Mesenchymal stem cell (in vitro differentiated cells and primary cell): ENCODE data around the gene FGF11.

ENCODE experiments used
- DNase-seq: peaks from one replicate; pipeline ENCODE4 v3.0.0-alpha.2; 2013
- H2AFZ ChIP-seq: one replicate; pipeline ENCODE4 v1.6.1; 2013; ENCODE audit warnings: low read depth, mild to moderate bottlenecking, control low read depth, inconsistent platforms, low read length, moderate library complexity
- H2AK5ac ChIP-seq: 2 replicates; pipeline ENCODE4 v1.6.1; 2013; ENCODE audit warnings: low read length, moderate library complexity, mild to moderate bottlenecking, inconsistent platforms; ENCODE audit not compliant: severe bottlenecking
- H2BK120ac ChIP-seq: one replicate; pipeline ENCODE4 v1.6.1; 2013; ENCODE audit warnings: low read depth, mild to moderate bottlenecking, inconsistent platforms, low read length, moderate library complexity
- H2BK12ac ChIP-seq, 2 experiments: one replicate each; pipeline ENCODE4 v1.6.1; 2013; ENCODE audit warnings: inconsistent platforms in 2 of 2, low read length in 2 of 2, mild to moderate bottlenecking in 2 of 2, moderate library complexity in 2 of 2, control low read depth in 1 of 2
- H2BK15ac ChIP-seq: one replicate; pipeline ENCODE4 v1.6.1; 2013; ENCODE audit warnings: mild to moderate bottlenecking, low read depth, inconsistent platforms; ENCODE audit not compliant: poor library complexity, severe bottlenecking
- H2BK5ac ChIP-seq: 2 replicates; pipeline ENCODE4 v1.6.1; 2013; ENCODE audit warnings: low read depth, mild to moderate bottlenecking, low read length, control low read depth, inconsistent platforms; ENCODE audit not compliant: poor library complexity, severe bottlenecking
- H3K14ac ChIP-seq, 2 experiments: one replicate each; pipeline ENCODE4 v1.6.1; 2013; ENCODE audit warnings: inconsistent platforms in 2 of 2, low read length in 2 of 2, control low read depth in 1 of 2, mild to moderate bottlenecking in 1 of 2, moderate library complexity in 1 of 2
- H3K18ac ChIP-seq, 2 experiments: one replicate each; pipeline ENCODE4 v1.6.1; 2013; ENCODE audit warnings: inconsistent platforms in 2 of 2, low read length in 2 of 2, control low read depth in 1 of 2, low read depth in 1 of 2, mild to moderate bottlenecking in 1 of 2
- H3K23ac ChIP-seq, 2 experiments: one replicate each; pipeline ENCODE4 v1.6.1; 2013; ENCODE audit warnings: inconsistent platforms in 2 of 2, low read length in 2 of 2, mild to moderate bottlenecking in 2 of 2, moderate library complexity in 2 of 2, control low read depth in 1 of 2
- H3K27ac ChIP-seq: 2 replicates; pipeline ENCODE4 v1.5.1; 2013; ENCODE audit warnings: mild to moderate bottlenecking, moderate library complexity, low read length, control low read depth, inconsistent platforms; ENCODE audit not compliant: poor library complexity, severe bottlenecking
- H3K27me3 ChIP-seq, 2 experiments: 2 replicates each; pipeline versions ENCODE4 v1.6.1 to v1.7.0; 2013; ENCODE audit warnings: low read length in 2 of 2, mild to moderate bottlenecking in 2 of 2, moderate library complexity in 2 of 2, control low read depth in 1 of 2, inconsistent platforms in 1 of 2; ENCODE audit not compliant: control insufficient read depth in 1 of 2, insufficient read depth in 1 of 2
- H3K36me3 ChIP-seq, 2 experiments: 2 replicates each; pipeline versions ENCODE4 v1.6.1 to v1.7.0; 2013; ENCODE audit warnings: low read length in 2 of 2, control low read depth in 1 of 2, inconsistent platforms in 1 of 2, low read depth in 1 of 2, mild to moderate bottlenecking in 1 of 2; ENCODE audit not compliant: insufficient read depth in 2 of 2, control insufficient read depth in 1 of 2
- H3K4ac ChIP-seq, 2 experiments: one replicate each; pipeline ENCODE4 v1.6.1; 2013; ENCODE audit warnings: inconsistent platforms in 2 of 2, low read length in 2 of 2, mild to moderate bottlenecking in 2 of 2, moderate library complexity in 2 of 2, control low read depth in 1 of 2, low read depth in 1 of 2
- H3K4me1 ChIP-seq: 2 replicates; pipeline ENCODE4 v1.6.1; 2013; ENCODE audit warnings: low read depth, low read length, control low read depth; ENCODE audit not compliant: control insufficient read depth, insufficient read depth
- H3K4me2 ChIP-seq: 2 replicates; pipeline ENCODE4 v1.6.1; 2013; ENCODE audit warnings: low read length, mild to moderate bottlenecking, inconsistent platforms; ENCODE audit not compliant: poor library complexity, severe bottlenecking
- H3K4me3 ChIP-seq, 2 experiments: 2 replicates each; pipeline versions ENCODE4 v1.5.1 to v1.7.0; 2013; ENCODE audit warnings: low read length in 2 of 2, mild to moderate bottlenecking in 2 of 2, control low read depth in 1 of 2, low read depth in 1 of 2; ENCODE audit not compliant: insufficient read depth in 1 of 2
- H3K79me1 ChIP-seq: replicated peaks from 2 replicates; pipeline ENCODE4 v1.6.1; 2013; ENCODE audit warnings: mild to moderate bottlenecking, control low read depth, low read length, inconsistent platforms; ENCODE audit not compliant: poor library complexity, severe bottlenecking
- H3K9ac ChIP-seq: 2 replicates; pipeline ENCODE4 v1.7.0; 2013; ENCODE audit warnings: mild to moderate bottlenecking, low read length, moderate library complexity
- H3K9me3 ChIP-seq: 2 replicates; pipeline ENCODE4 v1.7.0; 2013; ENCODE audit warnings: mild to moderate bottlenecking, low read length; ENCODE audit not compliant: control insufficient read depth
- H4K8ac ChIP-seq: one replicate; pipeline ENCODE4 v1.6.1; 2013; ENCODE audit warnings: inconsistent platforms, mild to moderate bottlenecking, low read length, moderate library complexity
- H4K91ac ChIP-seq: one replicate; pipeline ENCODE4 v1.6.1; 2013; ENCODE audit warnings: mild to moderate bottlenecking, low read length, inconsistent platforms
- WGBS: methylation state at CpG from one replicate; pipeline ENCODE4 v1.1.7; 2013; ENCODE audit warnings: mixed read lengths; 5-methylcytosine and 5-hydroxymethylcytosine counted together

Gene FGF11

GRCh38 chr17:7423679-7424078 is 15.6 kb upstream of the FGF11 start:
- H3K14ac ChIP-seq = no peak overlapping the region
- no peak overlapping the region for H3K9ac ChIP-seq
- H3K36me3 ChIP-seq = peaks cover 0 to 4% of the 10 kb centered on the region in 2 experiments
- no peak for DNase-seq
- H2BK5ac ChIP-seq = no peak overlapping the region
- H3K4me1 ChIP-seq = no peaks in the 10 kb centered on the region
- WGBS = 90% methylated on average over 4 of the region's 4 CpGs
- no peak overlapping the region for H2AK5ac ChIP-seq
- no peak overlapping the region for H3K27ac ChIP-seq
- H3K4me3 ChIP-seq = no peak overlapping the region
- no peak overlapping the region for H3K23ac ChIP-seq
- no peaks in the 10 kb centered on the region for H3K9me3 ChIP-seq
- no peak overlapping the region for H4K91ac ChIP-seq
- no peak overlapping the region for H4K8ac ChIP-seq
- H3K79me1 ChIP-seq = no peaks in the 10 kb centered on the region
- H3K4ac ChIP-seq = no peak overlapping the region
- H2BK120ac ChIP-seq = no peak overlapping the region
- peaks cover 0 to 8% of the 10 kb centered on the region in 2 experiments for H3K27me3 ChIP-seq
- H2BK15ac ChIP-seq = no peak overlapping the region
- no peak overlapping the region for H2BK12ac ChIP-seq
- no peak overlapping the region for H3K18ac ChIP-seq
- H3K4me2 ChIP-seq = no peak overlapping the region
- H2AFZ ChIP-seq = no peak overlapping the region

- Histone ChIP-seq H4K91ac (no peak within 1 kb of the TSS), H3K27ac (no peak within 1 kb of the TSS), H2BK5ac (no peak within 1 kb of the TSS), H3K18ac (no peak within 1 kb of the TSS), H3K4ac (no peak within 1 kb of the TSS), H2BK12ac (no peak within 1 kb of the TSS), H3K4me3 (no peak within 1 kb of the TSS), H3K9ac (no peak within 1 kb of the TSS), H3K27me3 (peaks cover 0 to 8% of the 10 kb centered on the region in 2 experiments), H3K4me1 (no peaks in the 10 kb centered on the region), H3K4me2 (no peak within 1 kb of the TSS), H3K14ac (peak within 1 kb of the TSS in 1 of 2 experiments; percentile 37), H2BK120ac (no peak within 1 kb of the TSS), H4K8ac (no peak within 1 kb of the TSS), H3K9me3 (no peaks in the 10 kb centered on the region), H2BK15ac (no peak within 1 kb of the TSS), H3K36me3 (no peaks in the 10 kb centered on the region), H3K79me1 (no peaks in the 10 kb centered on the region), H2AFZ (no peak within 1 kb of the TSS), H2AK5ac (no peak within 1 kb of the TSS), H3K23ac (peak within 1 kb of the TSS in 1 of 2 experiments; percentile 26)
- no peak for DNase-seq
- WGBS = 87% methylated on average over 6 of the region's 7 CpGs
Measured at GRCh38 chr17:7425316-7425715, 14.0 kb upstream of the FGF11 start, which contains the start of gene SPEM2. TSS of gene SPEM2 (plus strand) at chr17:7425616. CDS start at chr17:7425689, 73 bp downstream.

- no peaks in the 10 kb centered on the region for H3K79me1 ChIP-seq
- H3K23ac ChIP-seq = peak overlapping the region in 1 of 2 experiments; percentile 26
- no peak overlapping the region for H2BK120ac ChIP-seq
- H3K27ac ChIP-seq = no peak overlapping the region
- DNase-seq = no peak
- no peak overlapping the region for H4K91ac ChIP-seq
- H3K4me1 ChIP-seq = no peaks in the 10 kb centered on the region
- no peak overlapping the region for H2AK5ac ChIP-seq
- no peak overlapping the region for H4K8ac ChIP-seq
- 86% methylated on average over 5 of the region's 8 CpGs for WGBS
- no peaks in the 10 kb centered on the region for H3K9me3 ChIP-seq
- peaks cover 0 to 8% of the 10 kb centered on the region in 2 experiments for H3K27me3 ChIP-seq
- H2BK5ac ChIP-seq = no peak overlapping the region
- no peak overlapping the region for H3K9ac ChIP-seq
- H2BK15ac ChIP-seq = no peak overlapping the region
- no peak overlapping the region for H3K4ac ChIP-seq
- H3K14ac ChIP-seq = peak overlapping the region in 1 of 2 experiments; percentile 37
- no peak overlapping the region for H3K4me3 ChIP-seq
- H3K36me3 ChIP-seq = no peaks in the 10 kb centered on the region
- no peak overlapping the region for H2BK12ac ChIP-seq
- H2AFZ ChIP-seq = no peak overlapping the region
- H3K18ac ChIP-seq = no peak overlapping the region
- H3K4me2 ChIP-seq = no peak overlapping the region
Measured at GRCh38 chr17:7425756-7426155, 13.6 kb upstream of the FGF11 start.

DNA sequence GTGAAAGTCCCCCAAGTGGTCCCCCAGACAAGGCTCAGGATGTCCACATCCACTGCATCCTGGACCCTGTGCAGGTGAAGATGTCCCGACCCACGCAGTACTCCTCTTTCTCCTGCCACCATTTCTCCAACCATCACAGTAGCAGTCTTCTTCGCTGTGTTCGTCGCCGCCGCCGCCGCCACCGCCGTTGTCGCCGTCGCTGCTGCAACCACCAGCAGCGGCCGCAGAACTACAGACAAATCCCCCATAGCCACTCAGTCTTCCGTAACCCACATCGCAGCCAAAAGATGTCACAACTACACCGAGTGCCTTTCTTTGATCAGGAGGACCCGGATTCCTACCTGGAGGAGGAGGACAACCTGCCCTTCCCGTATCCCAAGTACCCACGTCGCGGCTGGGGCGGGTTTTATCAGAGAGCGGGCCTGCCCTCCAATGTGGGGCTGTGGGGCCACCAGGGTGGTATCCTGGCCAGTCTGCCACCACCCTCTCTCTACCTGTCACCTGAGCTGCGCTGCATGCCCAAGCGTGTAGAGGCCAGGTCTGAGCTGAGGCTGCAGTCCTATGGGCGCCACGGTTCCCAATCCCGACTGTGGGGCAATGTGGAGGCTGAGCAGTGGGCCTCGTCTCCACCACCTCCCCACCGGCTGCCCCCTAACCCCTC is 13.0 kb upstream of the FGF11 start:
- no peak overlapping the region for H2AK5ac ChIP-seq
- no peak overlapping the region for H3K27ac ChIP-seq
- no peaks in the 10 kb centered on the region for H3K4me1 ChIP-seq
- no peak overlapping the region for H2AFZ ChIP-seq
- H2BK15ac ChIP-seq = no peak overlapping the region
- DNase-seq = no peak
- H2BK5ac ChIP-seq = no peak overlapping the region
- no peak overlapping the region for H3K9ac ChIP-seq
- H3K18ac ChIP-seq = no peak overlapping the region
- no peak overlapping the region for H4K8ac ChIP-seq
- no peaks in the 10 kb centered on the region for H3K79me1 ChIP-seq
- H3K4me3 ChIP-seq = no peak overlapping the region
- H2BK120ac ChIP-seq = no peak overlapping the region
- no peak overlapping the region for H3K4ac ChIP-seq
- H4K91ac ChIP-seq = no peak overlapping the region
- H3K23ac ChIP-seq = no peak overlapping the region
- 95% methylated on average over 33 of the region's 33 CpGs for WGBS
- H2BK12ac ChIP-seq = no peak overlapping the region
- peaks cover 0 to 8% of the 10 kb centered on the region in 2 experiments for H3K27me3 ChIP-seq
- H3K14ac ChIP-seq = no peak overlapping the region
- H3K9me3 ChIP-seq = no peaks in the 10 kb centered on the region
- no peaks in the 10 kb centered on the region for H3K36me3 ChIP-seq
- no peak overlapping the region for H3K4me2 ChIP-seq
